ENCODE data around the gene MACROD2.

The MACROD2 gene

DNA sequence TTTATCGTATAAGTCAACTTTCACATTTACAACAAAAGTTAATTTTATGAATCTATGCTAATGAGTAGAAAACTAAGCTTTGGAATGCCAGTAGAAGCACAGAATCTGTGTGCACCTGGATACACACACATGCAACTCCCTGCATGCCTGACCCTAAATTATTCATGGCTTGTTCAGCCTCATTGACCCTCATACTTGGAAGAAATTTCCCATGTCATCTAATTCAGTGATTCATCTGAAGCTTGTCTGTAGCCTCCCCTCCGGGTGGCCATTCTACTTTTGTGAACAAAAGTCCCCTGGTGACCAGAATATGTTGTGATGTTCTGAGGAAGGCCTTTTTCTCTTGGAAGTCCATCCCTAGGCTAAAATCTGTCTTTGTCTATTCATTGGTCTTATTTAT is 1499.5 kb downstream of the MACROD2 start:
- Histone ChIP-seq H3K27me3 (no peaks in the 10 kb centered on the region), H3K36me3 (no peaks in the 10 kb centered on the region), H3K9me3 (no peaks in the 10 kb centered on the region), H3K4me1 (no peaks in the 10 kb centered on the region), H3K4me3 (ENCODE audit: low read depth, low read length) (no peak overlapping the region)
- no peak for DNase-seq
- TF ChIP-seq, protein P1, sequence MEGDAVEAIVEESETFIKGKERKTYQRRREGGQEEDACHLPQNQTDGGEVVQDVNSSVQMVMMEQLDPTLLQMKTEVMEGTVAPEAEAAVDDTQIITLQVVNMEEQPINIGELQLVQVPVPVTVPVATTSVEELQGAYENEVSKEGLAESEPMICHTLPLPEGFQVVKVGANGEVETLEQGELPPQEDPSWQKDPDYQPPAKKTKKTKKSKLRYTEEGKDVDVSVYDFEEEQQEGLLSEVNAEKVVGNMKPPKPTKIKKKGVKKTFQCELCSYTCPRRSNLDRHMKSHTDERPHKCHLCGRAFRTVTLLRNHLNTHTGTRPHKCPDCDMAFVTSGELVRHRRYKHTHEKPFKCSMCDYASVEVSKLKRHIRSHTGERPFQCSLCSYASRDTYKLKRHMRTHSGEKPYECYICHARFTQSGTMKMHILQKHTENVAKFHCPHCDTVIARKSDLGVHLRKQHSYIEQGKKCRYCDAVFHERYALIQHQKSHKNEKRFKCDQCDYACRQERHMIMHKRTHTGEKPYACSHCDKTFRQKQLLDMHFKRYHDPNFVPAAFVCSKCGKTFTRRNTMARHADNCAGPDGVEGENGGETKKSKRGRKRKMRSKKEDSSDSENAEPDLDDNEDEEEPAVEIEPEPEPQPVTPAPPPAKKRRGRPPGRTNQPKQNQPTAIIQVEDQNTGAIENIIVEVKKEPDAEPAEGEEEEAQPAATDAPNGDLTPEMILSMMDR (IDR thresholded peaks at IDR 0.05; ENCODE audit: low read depth, low read length), result no peak

DNA sequence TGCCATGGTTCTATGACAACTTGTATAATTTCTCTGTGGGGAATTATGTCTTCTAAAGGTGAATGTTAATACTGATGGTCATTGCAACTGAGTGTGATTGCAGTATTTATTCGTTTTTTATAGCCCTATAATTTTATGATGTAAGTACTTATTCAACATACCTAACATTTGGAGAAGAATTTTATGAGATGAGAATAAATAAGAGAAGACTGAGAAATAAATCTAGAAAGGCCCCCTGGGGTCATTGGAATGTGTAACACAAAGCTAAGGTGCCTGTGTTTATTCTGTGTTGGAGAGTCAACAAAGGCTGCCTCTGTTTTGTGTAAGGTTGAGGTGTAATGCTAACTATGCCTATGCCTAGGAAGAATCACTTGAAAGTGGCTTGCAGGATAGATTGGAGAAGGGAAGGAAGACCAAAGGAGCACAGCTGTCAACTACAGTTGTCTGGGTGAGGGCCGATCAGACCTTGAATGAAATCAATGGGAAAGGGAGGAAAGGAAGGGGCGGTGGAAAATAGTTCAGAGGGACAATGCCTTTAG is 1501.3 kb downstream of the MACROD2 start:
- no peaks in the 10 kb centered on the region for H3K27me3 ChIP-seq
- TF ChIP-seq, protein P1 (IDR thresholded peaks at IDR 0.05; ENCODE audit: low read depth, low read length), result no peak
- no peaks in the 10 kb centered on the region for H3K9me3 ChIP-seq
- no peaks in the 10 kb centered on the region for H3K4me1 ChIP-seq
- H3K36me3 ChIP-seq, result no peaks in the 10 kb centered on the region
- H3K4me3 ChIP-seq (ENCODE audit: low read depth, low read length), result no peak overlapping the region
- DNase-seq, result no peak

DNA sequence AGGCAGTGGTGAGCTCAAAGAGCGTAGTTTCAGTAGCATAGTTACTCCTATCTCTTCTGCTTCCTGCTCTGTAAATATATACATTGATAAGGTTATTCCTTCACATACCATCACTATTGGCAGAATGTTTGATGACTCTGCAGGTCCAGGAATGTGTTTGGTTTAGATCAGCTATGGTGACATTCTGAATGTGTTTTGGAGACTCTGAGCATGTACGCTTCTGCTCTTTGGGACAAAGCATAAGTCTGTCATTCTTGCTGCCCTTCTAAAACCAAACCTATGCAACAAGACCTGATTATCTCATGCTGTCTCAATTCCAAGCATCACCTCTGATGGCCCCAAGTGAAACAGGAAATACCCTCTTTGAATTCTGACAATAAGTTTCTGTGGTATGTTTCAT is 1503.6 kb downstream of the MACROD2 start:
- Histone ChIP-seq H3K4me3 (ENCODE audit: low read depth, low read length) (no peak overlapping the region), H3K36me3 (no peaks in the 10 kb centered on the region), H3K9me3 (no peaks in the 10 kb centered on the region), H3K4me1 (no peaks in the 10 kb centered on the region), H3K27me3 (no peaks in the 10 kb centered on the region)
- TF ChIP-seq, protein P1 (IDR thresholded peaks at IDR 0.05; ENCODE audit: low read depth, low read length), result no peak
- DNase-seq, result no peak

DNA sequence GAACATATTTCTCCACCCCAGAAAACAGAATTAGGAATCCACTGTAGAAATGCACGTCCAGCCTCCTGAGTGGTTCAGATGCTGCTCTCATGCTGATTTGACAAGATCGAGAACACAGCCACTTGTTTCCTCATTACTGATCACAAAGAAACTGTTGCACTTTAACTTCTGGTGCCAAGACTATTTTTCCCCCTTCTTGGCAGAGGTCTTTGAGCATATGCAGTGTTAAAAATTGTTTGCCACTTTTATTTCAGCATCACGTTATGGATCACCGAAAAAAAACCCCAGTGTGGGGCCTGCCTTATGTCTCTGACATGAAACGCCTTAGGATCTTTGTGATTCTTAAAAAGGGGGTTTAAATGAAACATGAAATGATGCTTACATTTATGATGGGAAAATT is 1511.0 kb downstream of the MACROD2 start:
- Histone ChIP-seq H3K9me3 (no peaks in the 10 kb centered on the region), H3K4me1 (no peaks in the 10 kb centered on the region), H3K27me3 (no peaks in the 10 kb centered on the region), H3K36me3 (no peaks in the 10 kb centered on the region), H3K4me3 (ENCODE audit: low read depth, low read length) (no peak overlapping the region)
- no peak for DNase-seq
- TF ChIP-seq, protein P1 (IDR thresholded peaks at IDR 0.05; ENCODE audit: low read depth, low read length), result no peak

DNA sequence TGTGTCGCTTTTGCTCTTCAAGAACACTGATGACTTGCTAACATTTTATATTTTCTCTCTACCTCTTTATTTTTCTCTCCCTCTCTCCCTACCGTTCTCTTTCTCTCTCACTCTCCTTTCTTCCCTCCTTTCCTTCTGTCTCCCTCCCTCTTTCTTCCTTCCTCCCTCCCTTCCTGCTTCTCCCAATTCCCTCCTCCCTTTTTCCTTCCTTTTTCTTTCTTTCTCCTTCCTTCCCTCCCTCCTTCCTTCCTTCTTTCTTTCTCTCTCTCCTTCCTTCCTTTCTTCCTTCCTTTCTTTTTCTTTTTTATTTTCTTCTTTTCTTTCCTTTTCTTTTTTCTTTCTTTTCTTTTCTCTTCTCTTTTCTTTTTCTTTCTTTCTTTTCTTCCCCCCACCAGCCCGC is 1511.8 kb downstream of the MACROD2 start:
- TF ChIP-seq, protein P1 (IDR thresholded peaks at IDR 0.05; ENCODE audit: low read depth, low read length), result no peak
- no peak for DNase-seq
- no peaks in the 10 kb centered on the region for H3K4me1 ChIP-seq
- no peaks in the 10 kb centered on the region for H3K36me3 ChIP-seq
- no peaks in the 10 kb centered on the region for H3K9me3 ChIP-seq
- H3K4me3 ChIP-seq (ENCODE audit: low read depth, low read length), result no peak overlapping the region
- no peaks in the 10 kb centered on the region for H3K27me3 ChIP-seq

DNA sequence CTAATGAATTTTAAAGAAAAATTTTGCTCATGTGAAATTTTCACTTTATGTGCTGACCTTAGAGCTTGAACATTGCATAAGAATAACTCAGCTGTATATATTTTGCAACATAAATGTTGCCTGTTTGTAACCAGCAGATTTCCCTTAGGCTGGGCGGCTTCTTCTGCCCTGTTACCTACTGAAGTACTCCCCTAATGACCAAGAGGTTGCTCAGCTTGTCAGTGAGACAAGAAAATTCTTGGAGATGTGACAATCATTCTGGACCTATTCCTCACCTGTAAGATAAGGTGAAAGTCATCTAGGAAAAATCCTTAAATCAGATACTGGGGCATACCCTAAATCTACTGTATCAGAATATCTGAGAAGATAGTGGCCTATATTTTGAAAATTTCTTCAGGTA is 1516.2 kb downstream of the MACROD2 start:
- no peak overlapping the region for H3K4me3 ChIP-seq (ENCODE audit: low read depth, low read length)
- H3K9me3 ChIP-seq, result no peaks in the 10 kb centered on the region
- no peak for DNase-seq
- no peaks in the 10 kb centered on the region for H3K4me1 ChIP-seq
- H3K27me3 ChIP-seq, result no peaks in the 10 kb centered on the region
- TF ChIP-seq, protein P1 (IDR thresholded peaks at IDR 0.05; ENCODE audit: low read depth, low read length), result no peak
- no peaks in the 10 kb centered on the region for H3K36me3 ChIP-seq
